22Rv1 (cell line): ENCODE data around the gene RNF43.

Experiments
- CTCF ChIP-seq: fragments of 450-650 bp; IDR thresholded peaks from 2 replicates; pipeline ENCODE4 v1.5.1; 2017; ENCODE audit warnings: mild to moderate bottlenecking
- ZFX ChIP-seq: fragments of 450-650 bp; IDR thresholded peaks from 2 replicates; pipeline ENCODE4 v1.6.1; 2017; ENCODE audit warnings: antibody characterized with exemption, borderline replicate concordance

DNA sequence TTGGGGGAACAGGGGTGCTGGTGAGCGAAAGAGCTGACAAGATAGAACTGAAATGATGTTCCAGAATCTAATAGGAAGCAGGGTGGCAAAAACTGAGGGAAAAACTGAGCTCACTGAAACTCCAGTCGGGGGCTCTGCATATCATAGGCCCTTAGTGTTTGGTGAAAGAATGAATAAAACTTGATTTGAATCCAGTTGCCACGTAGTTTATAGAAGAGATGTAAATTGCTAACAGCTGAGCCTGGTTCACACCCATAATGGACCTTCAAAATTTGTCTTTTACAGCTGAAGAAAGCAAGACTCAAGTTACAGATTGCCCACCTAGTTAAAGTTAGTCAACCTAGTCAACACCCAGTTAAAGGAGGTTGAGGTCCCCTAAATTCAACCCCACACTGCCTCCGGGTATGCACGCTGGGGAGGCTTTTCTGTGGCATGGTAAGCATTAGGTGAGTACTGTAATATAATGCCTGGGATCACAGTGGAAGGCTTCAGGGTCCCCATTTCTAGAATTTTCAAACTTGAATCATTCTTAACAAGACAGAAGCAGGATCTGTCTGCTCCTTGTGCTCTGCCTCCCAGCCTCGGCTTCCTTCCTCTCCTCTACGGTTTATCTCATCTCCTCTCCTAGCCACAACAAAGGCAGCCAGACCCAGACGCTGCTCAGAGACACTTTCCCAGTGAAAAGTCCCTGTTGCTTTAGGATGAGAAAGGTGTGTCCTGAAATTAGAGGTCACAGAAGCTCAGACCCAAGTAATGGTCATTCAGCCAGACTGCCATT, 38.4 kb downstream of the RNF43 start:
- TF ChIP-seq CTCF, result no peak
- no peak for TF ChIP-seq ZFX
